HEK293 (cell line): Measurements from ENCODE around the gene CYP27B1.

Experiments
- BCL11B ChIP-seq: fragments of 450-650 bp; formaldehyde crosslinking; IDR thresholded peaks from 2 replicates; pipeline ENCODE4 v1.5.1; 2016; ENCODE audit warnings: low read depth, missing biosample characterization, missing genetic modification characterization
- EGR2 ChIP-seq: fragments of 450-650 bp; formaldehyde crosslinking; IDR thresholded peaks from 2 replicates; pipeline ENCODE4 v1.5.1; 2016; ENCODE audit warnings: low read depth, missing biosample characterization, missing genetic modification characterization
- GLI2 ChIP-seq: fragments of 450-650 bp; formaldehyde crosslinking; IDR thresholded peaks from 2 replicates; pipeline ENCODE4; 2017; ENCODE audit warnings: missing biosample characterization, missing genetic modification characterization, low read depth, borderline replicate concordance
- GLIS1 ChIP-seq: fragments of 450-650 bp; formaldehyde crosslinking; IDR thresholded peaks from 2 replicates; pipeline ENCODE4 v1.5.1; 2016; ENCODE audit warnings: missing biosample characterization, missing genetic modification characterization
- KLF17 ChIP-seq: fragments of 450-650 bp; formaldehyde crosslinking; IDR thresholded peaks from 2 replicates; pipeline ENCODE4 v1.5.1; 2016; ENCODE audit warnings: missing biosample characterization, missing genetic modification characterization
- KLF8 ChIP-seq: fragments of 450-650 bp; formaldehyde crosslinking; IDR thresholded peaks from 2 replicates; pipeline ENCODE4 v1.5.1; 2016; ENCODE audit warnings: missing biosample characterization, missing genetic modification characterization
- KLF9 ChIP-seq: fragments of 450-650 bp; formaldehyde crosslinking; IDR thresholded peaks from 2 replicates; pipeline ENCODE4 v1.5.1; 2016; ENCODE audit warnings: missing biosample characterization, missing genetic modification characterization, low read depth
- MEIS1 ChIP-seq: sonication (generic); formaldehyde crosslinking; IDR thresholded peaks from 2 replicates; pipeline ENCODE4 v1.8.1; 2022; ENCODE audit warnings: missing genetic modification reagents, mild to moderate bottlenecking, borderline replicate concordance
- OSR2 ChIP-seq: fragments of 450-650 bp; formaldehyde crosslinking; IDR thresholded peaks from 2 replicates; pipeline ENCODE4 v1.5.1; 2016; ENCODE audit warnings: missing biosample characterization, missing genetic modification characterization
- PRDM1 ChIP-seq: fragments of 450-650 bp; formaldehyde crosslinking; IDR thresholded peaks from 2 replicates; pipeline ENCODE4; 2016; ENCODE audit warnings: missing biosample characterization, missing genetic modification characterization
- SP2 ChIP-seq: fragments of 450-650 bp; formaldehyde crosslinking; IDR thresholded peaks from 2 replicates; pipeline ENCODE4 v1.5.1; 2016; ENCODE audit warnings: missing biosample characterization, missing genetic modification characterization
- TSHZ1 ChIP-seq: fragments of 450-650 bp; formaldehyde crosslinking; IDR thresholded peaks from 2 replicates; pipeline ENCODE4 v1.5.1; 2016; ENCODE audit warnings: missing biosample characterization, missing genetic modification characterization, borderline replicate concordance
- ZBTB21 ChIP-seq: fragments of 450-650 bp; formaldehyde crosslinking; IDR thresholded peaks from 2 replicates; pipeline ENCODE4 v1.5.1; 2017; ENCODE audit warnings: missing biosample characterization, missing genetic modification characterization
- ZEB2 ChIP-seq: fragments of 450-650 bp; formaldehyde crosslinking; IDR thresholded peaks from 2 replicates; pipeline ENCODE4 v1.5.1; 2016; ENCODE audit warnings: missing biosample characterization, missing genetic modification characterization
- ZNF140 ChIP-seq: fragments of 450-650 bp; formaldehyde crosslinking; IDR thresholded peaks from 2 replicates; pipeline ENCODE4 v1.5.1; 2016; ENCODE audit warnings: missing biosample characterization, missing genetic modification characterization
- ZNF174 ChIP-seq: fragments of 450-650 bp; formaldehyde crosslinking; IDR thresholded peaks from 2 replicates; pipeline ENCODE4 v1.5.0; 2017; ENCODE audit warnings: missing biosample characterization, mild to moderate bottlenecking, missing genetic modification characterization
- ZNF19 ChIP-seq: fragments of 450-650 bp; formaldehyde crosslinking; IDR thresholded peaks from 2 replicates; pipeline ENCODE4; 2016; ENCODE audit warnings: missing biosample characterization, missing genetic modification characterization, low read depth
- ZNF280C ChIP-seq: fragments of 450-650 bp; formaldehyde crosslinking; IDR thresholded peaks from 2 replicates; pipeline ENCODE4 v1.5.1; 2016; ENCODE audit warnings: missing biosample characterization, missing genetic modification characterization
- ZNF324 ChIP-seq: fragments of 450-650 bp; formaldehyde crosslinking; IDR thresholded peaks from 2 replicates; pipeline ENCODE4 v1.5.1; 2016; ENCODE audit warnings: missing biosample characterization, missing genetic modification characterization
- ZNF354C ChIP-seq: fragments of 450-650 bp; formaldehyde crosslinking; IDR thresholded peaks from 2 replicates; pipeline ENCODE4 v1.5.1; 2016; ENCODE audit warnings: missing biosample characterization, missing genetic modification characterization, low read depth, borderline replicate concordance
- ZNF416 ChIP-seq: fragments of 450-650 bp; formaldehyde crosslinking; IDR thresholded peaks from 2 replicates; pipeline ENCODE4 v1.5.1; 2016; ENCODE audit warnings: missing biosample characterization, missing genetic modification characterization
- ZNF623 ChIP-seq: fragments of 450-650 bp; formaldehyde crosslinking; IDR thresholded peaks from 2 replicates; pipeline ENCODE4 v1.5.1; 2016; ENCODE audit warnings: missing biosample characterization, missing genetic modification characterization
- ZNF654 ChIP-seq: fragments of 450-650 bp; formaldehyde crosslinking; IDR thresholded peaks from 2 replicates; pipeline ENCODE4 v1.5.1; 2016; ENCODE audit warnings: low read depth, missing biosample characterization, missing genetic modification characterization
- ZNF660 ChIP-seq: fragments of 450-650 bp; IDR thresholded peaks from 2 replicates; pipeline ENCODE4 v1.5.1; 2018; ENCODE audit warnings: missing biosample characterization, mild to moderate bottlenecking, missing genetic modification characterization
- ZNF768 ChIP-seq: fragments of 450-650 bp; formaldehyde crosslinking; IDR thresholded peaks from 2 replicates; pipeline ENCODE4 v1.5.1; 2018; ENCODE audit warnings: missing biosample characterization, mild to moderate bottlenecking, missing genetic modification characterization
- ZNF776 ChIP-seq: fragments of 450-650 bp; formaldehyde crosslinking; IDR thresholded peaks from 2 replicates; pipeline ENCODE4 v1.5.0; 2017; ENCODE audit warnings: missing biosample characterization, missing genetic modification characterization, borderline replicate concordance
- ZNF785 ChIP-seq: fragments of 450-650 bp; formaldehyde crosslinking; IDR thresholded peaks from 2 replicates; pipeline ENCODE4 v1.5.1; 2016; ENCODE audit warnings: missing biosample characterization, missing genetic modification characterization
- ZXDB ChIP-seq: fragments of 450-650 bp; formaldehyde crosslinking; IDR thresholded peaks from 2 replicates; pipeline ENCODE4 v1.5.1; 2016; ENCODE audit warnings: missing biosample characterization, missing genetic modification characterization
- TF ChIP-seq, protein P1 (sequence below): fragments of 450-650 bp; formaldehyde crosslinking; IDR thresholded peaks from 2 replicates; pipeline ENCODE4 v1.5.1; 2017; ENCODE audit warnings: missing biosample characterization, mild to moderate bottlenecking, missing genetic modification characterization, moderate library complexity
- TF ChIP-seq, protein P2 (sequence below): fragments of 450-650 bp; formaldehyde crosslinking; IDR thresholded peaks from 2 replicates; pipeline ENCODE4 v1.5.1; 2016; ENCODE audit warnings: missing biosample characterization, missing genetic modification characterization, borderline replicate concordance
- TF ChIP-seq, protein P3 (sequence below): fragments of 450-650 bp; formaldehyde crosslinking; IDR thresholded peaks from 2 replicates; pipeline ENCODE4 v1.5.1; 2016; ENCODE audit warnings: missing biosample characterization, missing genetic modification characterization

CYP27B1 gene

DNA sequence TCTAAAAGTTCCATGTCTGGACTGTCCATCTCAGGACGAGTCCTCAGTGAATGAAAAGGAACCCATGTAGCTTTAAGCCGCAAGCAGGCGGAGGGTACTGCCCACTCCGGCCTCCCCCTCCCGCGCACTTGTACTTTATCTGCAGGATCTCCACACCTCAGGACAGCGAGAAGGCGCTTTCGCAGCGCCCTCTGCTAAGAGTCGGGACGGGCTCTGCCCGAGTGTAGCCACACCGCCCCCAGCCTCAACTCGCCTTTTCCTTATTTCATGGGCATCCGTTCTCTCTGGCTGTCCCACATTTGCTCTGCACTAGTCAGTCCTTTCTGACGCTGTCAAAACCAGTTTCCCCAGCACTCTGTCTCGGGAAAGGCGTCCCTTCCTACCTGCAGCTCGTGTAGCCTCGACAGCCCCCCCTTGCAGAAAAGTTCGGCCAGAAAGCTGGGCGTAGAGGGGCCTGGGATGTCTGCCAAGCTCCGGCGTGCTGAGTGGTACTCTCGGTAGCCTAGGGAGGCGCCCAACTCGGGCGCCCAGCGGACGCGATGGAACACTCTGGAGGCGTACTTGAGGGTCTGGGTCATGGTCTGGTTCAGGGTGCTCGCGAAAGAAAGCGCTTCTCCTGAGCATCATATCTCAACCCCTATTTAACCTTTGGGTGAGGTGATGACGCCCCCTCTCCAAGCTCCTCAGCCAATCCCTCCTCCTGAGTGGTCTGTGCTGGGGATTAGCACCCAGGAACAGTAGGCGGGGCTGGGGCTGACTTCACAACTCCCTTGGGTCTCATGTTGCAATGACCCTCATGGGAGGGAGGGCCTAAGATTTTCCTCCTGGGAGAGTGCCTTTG, at the start of gene CYP27B1 (continued):
- TF ChIP-seq, protein P1, sequence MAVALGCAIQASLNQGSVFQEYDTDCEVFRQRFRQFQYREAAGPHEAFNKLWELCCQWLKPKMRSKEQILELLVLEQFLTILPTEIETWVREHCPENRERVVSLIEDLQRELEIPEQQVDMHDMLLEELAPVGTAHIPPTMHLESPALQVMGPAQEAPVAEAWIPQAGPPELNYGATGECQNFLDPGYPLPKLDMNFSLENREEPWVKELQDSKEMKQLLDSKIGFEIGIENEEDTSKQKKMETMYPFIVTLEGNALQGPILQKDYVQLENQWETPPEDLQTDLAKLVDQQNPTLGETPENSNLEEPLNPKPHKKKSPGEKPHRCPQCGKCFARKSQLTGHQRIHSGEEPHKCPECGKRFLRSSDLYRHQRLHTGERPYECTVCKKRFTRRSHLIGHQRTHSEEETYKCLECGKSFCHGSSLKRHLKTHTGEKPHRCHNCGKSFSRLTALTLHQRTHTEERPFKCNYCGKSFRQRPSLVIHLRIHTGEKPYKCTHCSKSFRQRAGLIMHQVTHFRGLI = peak; percentile 99
- TF ChIP-seq ZNF623 (tag by site-specific recombination) (no peak), SP2 (tag by site-specific recombination) (peak; percentile 71), ZBTB21 (tag by site-specific recombination) (no peak), ZNF416 (tag by site-specific recombination) (no peak), ZNF776 (tag by site-specific recombination) (no peak), ZXDB (tag by site-specific recombination) (no peak), ZNF660 (tag by site-specific recombination) (no peak), ZNF19 (tag by site-specific recombination) (no peak), GLI2 (tag by site-specific recombination) (no peak), ZNF324 (0 out of 2 replicates have a peak, but pooled peaks have one; percentile 29), ZNF280C (tag by site-specific recombination) (no peak), ZNF785 (tag by site-specific recombination) (no peak), ZNF354C (tag by site-specific recombination) (no peak), GLIS1 (tag by site-specific recombination) (peak; percentile 71), ZNF174 (tag by site-specific recombination) (no peak), ZEB2 (tag by site-specific recombination) (peak; percentile 57), ZNF768 (no peak), TSHZ1 (tag by site-specific recombination) (no peak), ZNF140 (tag by site-specific recombination) (no peak), KLF8 (tag by site-specific recombination) (no peak), OSR2 (peak; percentile 69), MEIS1 (CRISPR knock-in tag) (no peak), BCL11B (tag by site-specific recombination) (no peak), KLF9 (tag by site-specific recombination) (no peak), ZNF654 (tag by site-specific recombination) (no peak), KLF17 (peak; percentile 62), EGR2 (tag by site-specific recombination) (peak; percentile 70), PRDM1 (tag by site-specific recombination) (peak; percentile 69)
- TF ChIP-seq, protein P2, sequence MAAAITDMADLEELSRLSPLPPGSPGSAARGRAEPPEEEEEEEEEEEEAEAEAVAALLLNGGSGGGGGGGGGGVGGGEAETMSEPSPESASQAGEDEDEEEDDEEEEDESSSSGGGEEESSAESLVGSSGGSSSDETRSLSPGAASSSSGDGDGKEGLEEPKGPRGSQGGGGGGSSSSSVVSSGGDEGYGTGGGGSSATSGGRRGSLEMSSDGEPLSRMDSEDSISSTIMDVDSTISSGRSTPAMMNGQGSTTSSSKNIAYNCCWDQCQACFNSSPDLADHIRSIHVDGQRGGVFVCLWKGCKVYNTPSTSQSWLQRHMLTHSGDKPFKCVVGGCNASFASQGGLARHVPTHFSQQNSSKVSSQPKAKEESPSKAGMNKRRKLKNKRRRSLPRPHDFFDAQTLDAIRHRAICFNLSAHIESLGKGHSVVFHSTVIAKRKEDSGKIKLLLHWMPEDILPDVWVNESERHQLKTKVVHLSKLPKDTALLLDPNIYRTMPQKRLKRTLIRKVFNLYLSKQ (tag by site-specific recombination) = no peak
- TF ChIP-seq, protein P3, sequence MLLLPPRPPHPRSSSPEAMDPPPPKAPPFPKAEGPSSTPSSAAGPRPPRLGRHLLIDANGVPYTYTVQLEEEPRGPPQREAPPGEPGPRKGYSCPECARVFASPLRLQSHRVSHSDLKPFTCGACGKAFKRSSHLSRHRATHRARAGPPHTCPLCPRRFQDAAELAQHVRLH (tag by site-specific recombination) = no peak
